Measurements from ENCODE around the gene DST.
A peak's percentile ranks its signal among the peaks of the same experiment; 100 is the strongest.

The DST gene

DNA sequence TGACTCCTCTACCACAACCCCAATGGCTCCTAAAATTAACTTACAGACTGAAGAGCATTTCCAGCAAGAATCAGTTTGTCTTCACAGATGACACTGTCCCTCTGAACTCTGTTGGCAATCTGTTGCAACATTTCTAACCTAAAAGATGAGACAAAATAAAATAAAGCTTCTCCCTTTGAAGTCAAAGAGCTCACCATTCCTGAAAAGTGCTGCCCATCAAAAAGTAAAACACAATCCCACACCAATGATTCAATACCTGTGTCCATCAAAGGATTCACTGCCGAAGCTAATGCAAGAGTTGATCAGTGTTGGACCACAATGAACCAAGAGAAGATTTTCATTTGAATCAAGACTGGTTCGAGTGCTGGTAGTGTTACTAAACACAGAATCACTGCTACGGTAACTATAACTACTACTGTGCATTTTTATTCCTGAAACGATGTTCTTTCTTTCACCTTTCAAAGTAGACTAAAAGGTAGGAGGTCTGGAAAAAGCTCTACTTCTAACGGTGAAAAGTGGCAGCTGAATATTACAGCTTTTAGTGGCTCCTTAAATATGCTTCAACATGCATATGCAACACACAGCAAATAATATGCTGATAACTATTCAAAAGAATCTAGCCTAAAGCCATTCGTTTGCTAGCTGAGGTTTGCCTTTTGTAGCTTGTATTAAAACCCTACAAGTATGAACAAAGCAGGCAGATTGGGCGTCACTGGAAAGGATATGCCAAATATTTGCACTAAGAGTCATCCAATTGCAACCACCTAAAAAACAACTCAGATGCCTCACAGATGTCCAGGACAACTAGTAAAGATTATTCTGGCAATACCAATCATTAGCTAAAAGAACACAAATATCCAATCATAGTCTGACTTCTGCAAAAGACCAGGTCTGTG, at the start of gene DST:
TSS of gene DST (minus strand) at position 524 of the 896 bp plus-strand sequence.
- DNase-seq (ENCODE audit: low spot score): peak; percentile 65

GRCh38 chr6:56691814-56692213, 49.1 kb upstream of the DST start:
- no peak for DNase-seq (ENCODE audit: low spot score)

- DNase-seq (ENCODE audit: low spot score): peak; percentile 53
Measured at GRCh38 chr6:56691286-56691595, 48.6 kb upstream of the DST start.

- DNase-seq (ENCODE audit: low spot score): peak; percentile 75
Measured at GRCh38 chr6:56690519-56691285, 48.0 kb upstream of the DST start.

GRCh38 chr6:56689663-56690062, 47.0 kb upstream of the DST start:
- no peak for DNase-seq (ENCODE audit: low spot score)

DNA sequence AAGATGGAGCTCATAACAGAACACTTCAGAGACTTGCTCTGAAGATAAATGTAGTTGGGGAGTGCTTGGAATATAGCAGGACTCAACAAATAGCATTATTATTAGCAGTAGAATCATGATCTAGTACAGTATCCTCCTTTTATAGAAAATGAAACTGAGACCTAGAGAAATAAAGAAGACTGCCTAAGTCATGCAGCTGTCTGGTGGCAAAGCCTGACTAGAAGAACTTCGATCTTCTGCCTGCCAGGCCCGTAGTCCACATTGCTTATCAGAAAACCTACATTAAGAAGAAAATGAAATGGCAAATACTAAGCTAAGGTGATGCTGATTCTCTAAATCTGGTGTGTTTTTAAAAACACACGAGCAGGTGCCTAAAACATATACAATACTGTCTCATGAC, 46.4 kb upstream of the DST start:
- DNase-seq (ENCODE audit: low spot score): peak; percentile 16

- DNase-seq (ENCODE audit: low spot score): peak; percentile 81
Measured at GRCh38 chr6:56688521-56688920, 45.8 kb upstream of the DST start.

DNA sequence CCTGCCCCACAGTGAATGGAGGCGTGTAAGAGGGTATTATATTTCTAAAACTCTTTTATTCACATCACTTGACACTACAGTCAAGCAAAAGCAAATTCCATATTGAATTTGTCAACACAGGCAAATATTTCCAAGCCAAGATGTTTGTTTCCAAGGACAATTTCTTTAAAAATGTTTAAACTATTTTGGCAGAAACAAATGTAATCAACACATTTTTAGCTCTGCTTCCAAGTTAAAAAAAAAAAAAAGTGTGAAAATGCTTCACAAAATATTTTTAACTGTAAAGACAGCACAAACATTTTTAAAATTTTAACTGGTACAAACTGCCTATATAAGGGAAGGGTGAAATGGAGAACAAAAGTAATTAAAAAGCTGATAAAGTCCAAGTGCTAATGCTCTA, 44.9 kb upstream of the DST start:
- no peak for DNase-seq (ENCODE audit: low spot score)

GRCh38 chr6:56686429-56686828, 43.7 kb upstream of the DST start:
- DNase-seq (ENCODE audit: low spot score): peak; percentile 18

DNA sequence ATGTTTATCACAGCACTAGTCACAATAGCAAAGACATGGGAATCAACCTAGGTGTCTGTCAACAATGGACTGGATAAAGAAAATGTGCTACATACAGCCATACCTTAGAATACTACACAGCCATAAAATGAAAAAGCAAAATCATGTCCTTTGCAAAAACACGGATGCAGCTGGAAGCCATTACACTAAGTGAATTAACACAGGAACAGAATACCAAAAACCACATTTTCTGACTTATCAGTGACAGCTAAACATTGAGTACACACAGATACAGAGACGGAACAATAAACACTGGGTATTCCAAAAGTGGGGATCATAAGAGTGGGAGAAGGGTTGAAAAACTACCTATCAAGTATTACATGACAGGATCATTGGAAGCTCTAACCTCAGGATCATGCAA, 43.3 kb upstream of the DST start:
- no peak for DNase-seq (ENCODE audit: low spot score)

DNA sequence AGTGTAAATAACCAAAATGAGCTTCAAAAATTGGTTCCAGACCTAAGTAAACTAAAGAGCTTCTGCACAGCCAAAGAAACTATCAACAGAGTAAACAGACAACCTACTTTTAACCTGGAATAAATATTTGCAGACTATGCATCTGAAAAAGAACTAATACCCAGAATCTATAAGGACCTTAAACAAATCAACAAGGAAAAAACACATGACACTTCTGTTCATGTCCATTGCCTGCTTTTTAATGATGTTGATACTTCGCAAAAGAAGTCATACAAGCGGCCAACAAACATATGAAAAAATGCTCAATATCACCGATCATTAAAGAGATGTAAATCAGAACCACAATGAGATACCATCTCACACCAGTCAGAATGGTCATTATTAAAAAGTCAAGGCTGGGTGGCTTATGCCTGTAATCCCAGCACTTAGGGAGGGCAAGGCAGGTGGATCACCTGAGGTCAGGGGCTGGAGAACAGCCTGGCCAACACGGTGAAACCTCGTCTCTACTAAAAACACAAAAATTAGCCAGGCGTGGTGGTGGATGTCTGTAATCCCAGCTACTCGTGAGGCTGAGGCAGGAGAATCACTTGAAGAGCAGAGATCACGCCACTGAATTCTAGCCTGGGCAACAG, 42.5 kb upstream of the DST start:
- no peak for DNase-seq (ENCODE audit: low spot score)

GRCh38 chr6:56684342-56685101, 41.8 kb upstream of the DST start:
- no peak for DNase-seq (ENCODE audit: low spot score)

DNA sequence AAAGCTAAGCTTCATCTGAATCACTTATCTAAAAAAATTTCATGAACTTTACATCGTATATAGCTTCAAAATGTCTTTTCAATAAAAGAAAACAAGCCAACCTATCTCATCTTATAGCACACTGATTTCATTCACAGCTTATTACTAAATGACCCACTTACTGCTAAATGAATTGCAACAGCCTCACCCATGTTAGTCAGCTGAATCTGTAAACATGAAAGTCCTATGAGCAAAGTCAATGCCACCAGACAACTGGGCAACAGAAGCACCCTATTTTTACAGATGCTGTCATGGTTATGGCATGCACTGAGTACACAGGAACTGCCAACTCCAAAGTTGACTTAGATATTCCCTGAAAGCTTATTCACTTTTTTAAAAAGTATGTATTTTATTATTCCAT, 41.2 kb upstream of the DST start:
- DNase-seq (ENCODE audit: low spot score): peak; percentile 91

GRCh38 chr6:56682635-56683034, 39.9 kb upstream of the DST start:
- DNase-seq (ENCODE audit: low spot score): no peak

- DNase-seq (ENCODE audit: low spot score): peak; percentile 44
Measured at GRCh38 chr6:56677559-56677958, 34.9 kb upstream of the DST start.

DNA sequence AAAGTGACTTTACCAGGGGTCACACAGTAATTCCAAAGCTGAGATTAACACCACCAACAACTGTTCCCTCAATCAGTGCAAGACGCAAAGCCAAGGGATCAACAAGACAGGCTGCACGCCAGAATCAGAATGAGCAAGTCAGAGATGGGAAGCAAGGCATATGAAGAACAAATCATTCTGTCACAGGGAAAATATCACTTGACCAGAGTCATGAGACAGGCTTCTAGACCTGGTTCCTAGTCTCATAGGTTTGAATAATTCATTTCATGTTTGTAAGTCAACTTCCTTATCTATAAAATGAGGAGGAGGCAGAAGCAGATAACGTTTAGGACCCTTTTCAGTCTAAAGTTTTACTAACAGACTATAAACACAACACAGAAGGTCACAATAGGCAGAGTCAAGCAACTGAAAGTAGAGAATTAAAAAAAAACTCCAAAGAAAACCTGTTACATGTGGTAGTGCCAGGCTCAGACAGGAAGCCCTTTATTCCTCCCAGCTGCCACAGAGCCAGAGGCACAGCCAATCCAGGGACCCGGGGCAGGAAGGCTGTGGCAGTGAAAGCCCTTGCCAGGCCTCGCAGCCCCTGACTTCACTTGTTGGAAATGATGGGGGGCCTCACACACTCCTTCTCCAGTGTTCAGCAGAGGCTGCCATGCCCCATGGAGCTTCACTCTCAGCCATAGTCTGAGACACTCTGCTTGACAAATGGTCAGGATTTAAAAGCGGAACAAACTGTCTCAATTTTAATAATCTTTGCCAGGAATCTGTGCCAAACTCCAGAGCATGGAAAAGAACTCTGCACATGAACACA, 29.2 kb upstream of the DST start:
- DNase-seq (ENCODE audit: low spot score): no peak

- no peak for DNase-seq (ENCODE audit: low spot score)
Measured at GRCh38 chr6:56671160-56671559, 28.5 kb upstream of the DST start.

GRCh38 chr6:56669041-56669440, 26.4 kb upstream of the DST start:
- DNase-seq (ENCODE audit: low spot score): no peak

DNA sequence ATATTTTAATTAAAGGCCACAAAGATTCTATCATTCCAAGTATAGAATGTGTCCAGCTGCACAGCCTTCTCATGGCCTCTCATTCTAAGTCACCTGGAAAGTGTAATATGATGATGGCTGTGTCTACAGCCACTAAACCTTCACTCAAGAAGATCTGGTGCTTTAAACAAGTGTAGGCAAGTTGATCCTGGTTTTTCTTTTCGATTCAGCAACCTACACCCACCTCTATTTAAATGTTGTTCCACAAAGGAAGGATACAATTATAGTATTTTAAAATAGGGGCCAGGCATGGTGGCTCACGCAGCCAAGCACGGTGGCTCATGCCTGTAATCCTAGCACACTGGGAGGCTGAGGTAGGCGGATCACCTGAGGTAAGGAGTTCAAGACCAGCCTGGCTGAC, 25.5 kb upstream of the DST start:
- no peak for DNase-seq (ENCODE audit: low spot score)

DNA sequence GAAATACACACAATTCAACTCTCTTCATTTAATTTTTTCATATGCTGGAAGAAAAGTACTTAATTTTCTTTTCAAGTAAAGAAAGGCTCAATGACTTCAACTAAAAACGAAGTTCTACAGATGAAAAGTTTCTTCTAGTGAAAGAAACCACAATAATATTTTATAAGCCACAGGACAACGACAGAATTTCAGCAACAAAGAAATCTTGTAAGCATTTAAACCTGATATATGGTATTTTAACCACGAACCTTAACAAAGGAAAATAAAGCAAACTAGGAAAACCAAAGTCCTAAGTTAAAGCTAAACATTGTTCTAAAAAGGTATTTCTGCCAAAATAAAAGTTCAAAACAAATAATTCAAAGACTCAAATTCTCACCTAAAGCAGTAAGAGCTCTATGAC, 24.6 kb upstream of the DST start:
- no peak for DNase-seq (ENCODE audit: low spot score)

GRCh38 chr6:56664029-56664428, 21.3 kb upstream of the DST start:
- DNase-seq (ENCODE audit: low spot score): no peak

Measured in kidney tubule cell (primary cell).